ENCODE results near the gene C6orf136. TPM values are rescaled to one million over a fixed set of nuclear protein-coding genes. Genes with fewer than 3 reads are reported as not detected.

Gene C6orf136
- total RNA-seq, 1 experiment from 2014 or later, result 25.4 TPM

DNA sequence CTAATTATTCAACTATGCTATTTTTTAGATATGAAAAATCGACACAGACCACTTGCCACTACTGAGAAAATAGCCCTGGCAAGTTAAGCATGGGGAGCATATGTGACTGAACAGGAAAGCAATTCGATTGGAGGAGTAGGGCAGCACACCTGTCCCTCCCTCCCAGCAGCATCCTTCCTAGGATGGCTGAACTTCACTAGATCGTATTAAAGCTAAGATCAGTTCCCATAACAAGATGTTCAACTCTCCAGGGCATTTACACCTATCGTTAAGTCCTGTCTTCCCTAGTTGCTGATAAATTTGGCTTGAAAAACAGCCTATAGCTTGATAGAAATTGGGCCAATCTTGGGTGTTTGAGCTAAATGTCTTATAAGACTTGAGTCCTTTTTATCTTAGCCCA, 36.9 kb upstream of the C6orf136 start:
- H3K9me3 ChIP-seq, result no peaks in the 10 kb centered on the region
- H3K4me1 ChIP-seq, result no peaks in the 10 kb centered on the region
- DNase-seq, result no peak
- ChIA-PET POLR2A (interaction anchor here (1.0 kb wide), 1 partner anchor 9 kb away, joined by 4 read pairs; no protein-coding TSS in a partner anchor), CTCF (no interaction called here)
- no peak overlapping the region for H3K4me3 ChIP-seq (ENCODE audit: low read depth, low read length)
- H3K27me3 ChIP-seq (replicated peaks; ENCODE audit: control insufficient read depth, insufficient read depth, low read length), result no peaks in the 10 kb centered on the region
- H3K36me3 ChIP-seq (ENCODE audit: control insufficient read depth, insufficient read depth, low read length), result peaks cover 4% of the 10 kb centered on the region
- H3K27me3 Mint-ChIP-seq (ENCODE audit: insufficient read depth, unreplicated experiment), result no peaks in the 10 kb centered on the region
- no peak overlapping the region for H3K27ac Mint-ChIP-seq (ENCODE audit: unreplicated experiment)
- H3K36me3 Mint-ChIP-seq (ENCODE audit: insufficient read depth, unreplicated experiment), result peaks cover 90% of the 10 kb centered on the region
- TF ChIP-seq, protein P1, sequence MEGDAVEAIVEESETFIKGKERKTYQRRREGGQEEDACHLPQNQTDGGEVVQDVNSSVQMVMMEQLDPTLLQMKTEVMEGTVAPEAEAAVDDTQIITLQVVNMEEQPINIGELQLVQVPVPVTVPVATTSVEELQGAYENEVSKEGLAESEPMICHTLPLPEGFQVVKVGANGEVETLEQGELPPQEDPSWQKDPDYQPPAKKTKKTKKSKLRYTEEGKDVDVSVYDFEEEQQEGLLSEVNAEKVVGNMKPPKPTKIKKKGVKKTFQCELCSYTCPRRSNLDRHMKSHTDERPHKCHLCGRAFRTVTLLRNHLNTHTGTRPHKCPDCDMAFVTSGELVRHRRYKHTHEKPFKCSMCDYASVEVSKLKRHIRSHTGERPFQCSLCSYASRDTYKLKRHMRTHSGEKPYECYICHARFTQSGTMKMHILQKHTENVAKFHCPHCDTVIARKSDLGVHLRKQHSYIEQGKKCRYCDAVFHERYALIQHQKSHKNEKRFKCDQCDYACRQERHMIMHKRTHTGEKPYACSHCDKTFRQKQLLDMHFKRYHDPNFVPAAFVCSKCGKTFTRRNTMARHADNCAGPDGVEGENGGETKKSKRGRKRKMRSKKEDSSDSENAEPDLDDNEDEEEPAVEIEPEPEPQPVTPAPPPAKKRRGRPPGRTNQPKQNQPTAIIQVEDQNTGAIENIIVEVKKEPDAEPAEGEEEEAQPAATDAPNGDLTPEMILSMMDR (IDR thresholded peaks at IDR 0.05; ENCODE audit: insufficient read depth in 1 of 2, low read depth in 1 of 2, low read length in 1 of 2, severe bottlenecking in 1 of 2, unreplicated experiment in 1 of 2), result no peak
- no peak overlapping the region for H3K4me3 Mint-ChIP-seq (ENCODE audit: unreplicated experiment)
- no peaks in the 10 kb centered on the region for H3K9me3 Mint-ChIP-seq (ENCODE audit: unreplicated experiment)
- intact Hi-C loops (cut with micrococcal nuclease; ENCODE audit: unreplicated experiment), result no loop called here
- no TSS peak for BruUV-seq (replicated peaks)
- H3K4me1 Mint-ChIP-seq (ENCODE audit: low read depth, unreplicated experiment), result peaks cover 14% of the 10 kb centered on the region

DNA sequence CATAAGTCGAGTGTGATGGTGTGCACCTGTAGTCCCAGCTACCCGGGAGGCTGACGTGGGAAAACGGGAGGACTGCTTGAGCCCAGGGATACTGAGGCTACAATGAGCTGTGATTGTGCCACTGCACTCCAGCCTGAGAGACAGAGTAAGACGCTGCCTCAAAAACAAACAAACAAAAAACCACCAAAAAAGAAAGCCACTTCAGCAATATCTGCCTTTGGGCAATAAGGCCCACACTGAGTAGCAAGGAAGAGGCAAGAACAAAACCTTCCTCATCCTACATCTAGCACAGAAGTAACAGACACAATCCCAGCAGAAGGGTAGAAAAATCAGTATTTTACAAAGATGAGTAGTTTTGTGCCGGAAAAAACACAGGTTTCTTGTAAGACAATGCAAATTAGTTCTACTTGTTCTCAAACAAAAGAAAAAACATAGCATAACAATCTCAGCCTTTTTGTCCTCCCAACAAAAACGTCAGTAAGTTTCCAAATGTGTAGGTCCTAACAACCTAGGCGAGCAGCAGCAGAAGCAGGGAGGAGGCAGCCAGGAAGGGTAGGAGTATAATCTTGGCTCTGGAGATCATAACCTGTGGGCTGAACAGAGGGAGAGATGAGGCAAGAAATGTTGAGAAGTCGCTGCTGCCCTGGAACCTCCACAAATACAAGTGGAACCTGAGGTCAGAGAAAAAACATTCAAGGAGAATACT, 35.6 kb upstream of the C6orf136 start:
- Mint-ChIP-seq H3K9me3 (ENCODE audit: unreplicated experiment) (no peaks in the 10 kb centered on the region), H3K27me3 (ENCODE audit: insufficient read depth, unreplicated experiment) (no peaks in the 10 kb centered on the region), H3K36me3 (ENCODE audit: insufficient read depth, unreplicated experiment) (peaks cover 90% of the 10 kb centered on the region), H3K27ac (ENCODE audit: unreplicated experiment) (no peak overlapping the region), H3K4me3 (ENCODE audit: unreplicated experiment) (peak overlapping the region; percentile 25), H3K4me1 (ENCODE audit: low read depth, unreplicated experiment) (peaks cover 15% of the 10 kb centered on the region)
- TF ChIP-seq, protein P1 (IDR thresholded peaks at IDR 0.05; ENCODE audit: insufficient read depth in 1 of 2, low read depth in 1 of 2, low read length in 1 of 2, severe bottlenecking in 1 of 2, unreplicated experiment in 1 of 2), result no peak
- Histone ChIP-seq H3K4me3 (ENCODE audit: low read depth, low read length) (no peak overlapping the region), H3K4me1 (no peaks in the 10 kb centered on the region), H3K27me3 (replicated peaks; ENCODE audit: control insufficient read depth, insufficient read depth, low read length) (no peaks in the 10 kb centered on the region), H3K36me3 (ENCODE audit: control insufficient read depth, insufficient read depth, low read length) (peaks cover 3% of the 10 kb centered on the region), H3K9me3 (no peaks in the 10 kb centered on the region)
- intact Hi-C loops (cut with micrococcal nuclease; ENCODE audit: unreplicated experiment), result no loop called here
- BruUV-seq (replicated peaks), result no TSS peak
- POLR2A ChIA-PET, result interaction anchor here (1.0 kb wide), 1 partner anchor 10 kb away, joined by 4 read pairs; no protein-coding TSS in a partner anchor
- no peak for DNase-seq
- CTCF ChIA-PET, result interaction anchor here (0.8 kb wide), 1 partner anchor 129 kb away, joined by 3 read pairs; no protein-coding TSS in a partner anchor

DNA sequence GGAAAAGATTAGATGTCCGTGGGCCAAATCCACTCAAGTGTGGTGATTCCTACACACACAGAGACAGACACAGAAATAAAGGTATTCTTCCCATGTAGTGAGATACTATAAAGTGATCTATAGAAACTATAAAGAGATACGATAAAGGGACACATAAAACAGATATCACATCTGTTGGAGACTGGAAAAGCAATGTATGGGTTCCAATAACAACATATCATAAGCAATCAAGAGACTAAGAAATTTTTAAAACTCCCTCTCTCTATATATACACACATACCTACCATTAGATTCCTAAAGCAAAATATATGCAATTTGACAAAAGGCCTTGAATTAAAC, 35.1 kb upstream of the C6orf136 start:
- intact Hi-C loops (cut with micrococcal nuclease; ENCODE audit: unreplicated experiment), result no loop called here
- Mint-ChIP-seq H3K4me1 (ENCODE audit: low read depth, unreplicated experiment) (peaks cover 16% of the 10 kb centered on the region), H3K36me3 (ENCODE audit: insufficient read depth, unreplicated experiment) (peaks cover 90% of the 10 kb centered on the region), H3K9me3 (ENCODE audit: unreplicated experiment) (no peaks in the 10 kb centered on the region), H3K27ac (ENCODE audit: unreplicated experiment) (no peak overlapping the region), H3K4me3 (ENCODE audit: unreplicated experiment) (peak overlapping the region; percentile 25), H3K27me3 (ENCODE audit: insufficient read depth, unreplicated experiment) (no peaks in the 10 kb centered on the region)
- peaks cover 5% of the 10 kb centered on the region for H3K36me3 ChIP-seq (ENCODE audit: control insufficient read depth, insufficient read depth, low read length)
- BruUV-seq (replicated peaks), result no TSS peak
- H3K4me1 ChIP-seq, result no peaks in the 10 kb centered on the region
- no peaks in the 10 kb centered on the region for H3K9me3 ChIP-seq
- H3K27me3 ChIP-seq (replicated peaks; ENCODE audit: control insufficient read depth, insufficient read depth, low read length), result no peaks in the 10 kb centered on the region
- TF ChIP-seq, protein P1 (IDR thresholded peaks at IDR 0.05; ENCODE audit: insufficient read depth in 1 of 2, low read depth in 1 of 2, low read length in 1 of 2, severe bottlenecking in 1 of 2, unreplicated experiment in 1 of 2), result no peak
- no peak overlapping the region for H3K4me3 ChIP-seq (ENCODE audit: low read depth, low read length)
- DNase-seq, result no peak
- ChIA-PET CTCF (interaction anchor here (0.8 kb wide), 1 partner anchor 130 kb away, joined by 3 read pairs; no protein-coding TSS in a partner anchor), POLR2A (no interaction called here)
